Measurements from ENCODE around the gene MUS81. TPM values are rescaled to one million over a fixed set of nuclear protein-coding genes. Genes with fewer than 3 reads are reported as not detected.
A peak's percentile ranks its signal among the peaks of the same experiment; 100 is the strongest.

The MUS81 gene
- total and polyA plus RNA-seq, 2 of the 13 experiments (the other 11 are each of a cell fraction or from before 2014, with no cell fraction given) = 25.6 to 30.2 TPM

DNA sequence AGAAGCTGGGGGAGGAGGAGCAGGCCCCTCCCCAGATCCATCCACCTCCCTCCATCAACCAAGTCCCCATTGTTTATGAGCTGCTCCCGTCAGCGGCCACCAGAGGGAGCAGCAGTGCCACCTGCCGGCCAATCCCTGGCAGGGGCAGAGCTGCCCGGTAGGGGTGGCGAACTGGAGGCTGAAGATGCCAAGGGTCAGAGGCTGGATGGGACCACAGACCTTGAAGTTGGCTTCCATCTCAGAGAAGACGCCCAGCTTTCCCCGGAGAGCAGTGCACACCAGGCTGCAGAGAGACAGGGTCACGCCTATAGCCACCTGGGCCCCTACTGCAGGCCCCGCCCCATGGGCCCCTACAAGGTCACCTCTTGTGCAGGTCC, 24.5 kb downstream of the MUS81 start (continued):
- TF ChIP-seq JUND (CRISPR knock-in tag; IDR thresholded peaks at IDR 0.05) (no peak), AGO1 (IDR thresholded peaks at IDR 0.05; ENCODE audit: low read depth, low read length, poor library complexity, severe bottlenecking) (peak; percentile 29), FOXA3 (CRISPR knock-in tag; IDR thresholded peaks at IDR 0.05) (no peak), TBX2 (CRISPR knock-in tag; IDR thresholded peaks at IDR 0.05; ENCODE audit: borderline replicate concordance) (peak; percentile 28; the same call in 1 of the 2 replicates), ZNF441 (CRISPR knock-in tag; IDR thresholded peaks at IDR 0.05; ENCODE audit: borderline replicate concordance) (0 out of 2 replicates have a peak, but pooled peaks have one; percentile 32), HNRNPL (IDR thresholded peaks at IDR 0.05; ENCODE audit: low read depth, low read length) (peak; percentile 99), ZNF230 (CRISPR knock-in tag; IDR thresholded peaks at IDR 0.05) (no peak), FIP1L1 (IDR thresholded peaks at IDR 0.05; ENCODE audit: borderline replicate concordance, insufficient read depth, low read depth, low read length) (no peak), RBM22 (optimal IDR thresholded peaks at IDR 0.05; ENCODE audit: low read length) (no peak), ZNF256 (CRISPR knock-in tag; conservative IDR thresholded peaks at IDR 0.05) (no peak), ZNF451 (CRISPR knock-in tag; IDR thresholded peaks at IDR 0.05) (no peak)
- TF ChIP-seq, protein P1, sequence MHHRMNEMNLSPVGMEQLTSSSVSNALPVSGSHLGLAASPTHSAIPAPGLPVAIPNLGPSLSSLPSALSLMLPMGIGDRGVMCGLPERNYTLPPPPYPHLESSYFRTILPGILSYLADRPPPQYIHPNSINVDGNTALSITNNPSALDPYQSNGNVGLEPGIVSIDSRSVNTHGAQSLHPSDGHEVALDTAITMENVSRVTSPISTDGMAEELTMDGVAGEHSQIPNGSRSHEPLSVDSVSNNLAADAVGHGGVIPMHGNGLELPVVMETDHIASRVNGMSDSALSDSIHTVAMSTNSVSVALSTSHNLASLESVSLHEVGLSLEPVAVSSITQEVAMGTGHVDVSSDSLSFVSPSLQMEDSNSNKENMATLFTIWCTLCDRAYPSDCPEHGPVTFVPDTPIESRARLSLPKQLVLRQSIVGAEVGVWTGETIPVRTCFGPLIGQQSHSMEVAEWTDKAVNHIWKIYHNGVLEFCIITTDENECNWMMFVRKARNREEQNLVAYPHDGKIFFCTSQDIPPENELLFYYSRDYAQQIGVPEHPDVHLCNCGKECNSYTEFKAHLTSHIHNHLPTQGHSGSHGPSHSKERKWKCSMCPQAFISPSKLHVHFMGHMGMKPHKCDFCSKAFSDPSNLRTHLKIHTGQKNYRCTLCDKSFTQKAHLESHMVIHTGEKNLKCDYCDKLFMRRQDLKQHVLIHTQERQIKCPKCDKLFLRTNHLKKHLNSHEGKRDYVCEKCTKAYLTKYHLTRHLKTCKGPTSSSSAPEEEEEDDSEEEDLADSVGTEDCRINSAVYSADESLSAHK (CRISPR knock-in tag; IDR thresholded peaks at IDR 0.05; ENCODE audit: borderline replicate concordance) = no peak
- TF ChIP-seq, protein P2, sequence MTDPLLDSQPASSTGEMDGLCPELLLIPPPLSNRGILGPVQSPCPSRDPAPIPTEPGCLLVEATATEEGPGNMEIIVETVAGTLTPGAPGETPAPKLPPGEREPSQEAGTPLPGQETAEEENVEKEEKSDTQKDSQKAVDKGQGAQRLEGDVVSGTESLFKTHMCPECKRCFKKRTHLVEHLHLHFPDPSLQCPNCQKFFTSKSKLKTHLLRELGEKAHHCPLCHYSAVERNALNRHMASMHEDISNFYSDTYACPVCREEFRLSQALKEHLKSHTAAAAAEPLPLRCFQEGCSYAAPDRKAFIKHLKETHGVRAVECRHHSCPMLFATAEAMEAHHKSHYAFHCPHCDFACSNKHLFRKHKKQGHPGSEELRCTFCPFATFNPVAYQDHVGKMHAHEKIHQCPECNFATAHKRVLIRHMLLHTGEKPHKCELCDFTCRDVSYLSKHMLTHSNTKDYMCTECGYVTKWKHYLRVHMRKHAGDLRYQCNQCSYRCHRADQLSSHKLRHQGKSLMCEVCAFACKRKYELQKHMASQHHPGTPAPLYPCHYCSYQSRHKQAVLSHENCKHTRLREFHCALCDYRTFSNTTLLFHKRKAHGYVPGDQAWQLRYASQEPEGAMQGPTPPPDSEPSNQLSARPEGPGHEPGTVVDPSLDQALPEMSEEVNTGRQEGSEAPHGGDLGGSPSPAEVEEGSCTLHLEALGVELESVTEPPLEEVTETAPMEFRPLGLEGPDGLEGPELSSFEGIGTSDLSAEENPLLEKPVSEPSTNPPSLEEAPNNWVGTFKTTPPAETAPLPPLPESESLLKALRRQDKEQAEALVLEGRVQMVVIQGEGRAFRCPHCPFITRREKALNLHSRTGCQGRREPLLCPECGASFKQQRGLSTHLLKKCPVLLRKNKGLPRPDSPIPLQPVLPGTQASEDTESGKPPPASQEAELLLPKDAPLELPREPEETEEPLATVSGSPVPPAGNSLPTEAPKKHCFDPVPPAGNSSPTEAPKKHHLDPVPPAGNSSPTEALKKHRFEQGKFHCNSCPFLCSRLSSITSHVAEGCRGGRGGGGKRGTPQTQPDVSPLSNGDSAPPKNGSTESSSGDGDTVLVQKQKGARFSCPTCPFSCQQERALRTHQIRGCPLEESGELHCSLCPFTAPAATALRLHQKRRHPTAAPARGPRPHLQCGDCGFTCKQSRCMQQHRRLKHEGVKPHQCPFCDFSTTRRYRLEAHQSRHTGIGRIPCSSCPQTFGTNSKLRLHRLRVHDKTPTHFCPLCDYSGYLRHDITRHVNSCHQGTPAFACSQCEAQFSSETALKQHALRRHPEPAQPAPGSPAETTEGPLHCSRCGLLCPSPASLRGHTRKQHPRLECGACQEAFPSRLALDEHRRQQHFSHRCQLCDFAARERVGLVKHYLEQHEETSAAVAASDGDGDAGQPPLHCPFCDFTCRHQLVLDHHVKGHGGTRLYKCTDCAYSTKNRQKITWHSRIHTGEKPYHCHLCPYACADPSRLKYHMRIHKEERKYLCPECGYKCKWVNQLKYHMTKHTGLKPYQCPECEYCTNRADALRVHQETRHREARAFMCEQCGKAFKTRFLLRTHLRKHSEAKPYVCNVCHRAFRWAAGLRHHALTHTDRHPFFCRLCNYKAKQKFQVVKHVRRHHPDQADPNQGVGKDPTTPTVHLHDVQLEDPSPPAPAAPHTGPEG (CRISPR knock-in tag; IDR thresholded peaks at IDR 0.05) = no peak
- TF ChIP-seq, protein P3, sequence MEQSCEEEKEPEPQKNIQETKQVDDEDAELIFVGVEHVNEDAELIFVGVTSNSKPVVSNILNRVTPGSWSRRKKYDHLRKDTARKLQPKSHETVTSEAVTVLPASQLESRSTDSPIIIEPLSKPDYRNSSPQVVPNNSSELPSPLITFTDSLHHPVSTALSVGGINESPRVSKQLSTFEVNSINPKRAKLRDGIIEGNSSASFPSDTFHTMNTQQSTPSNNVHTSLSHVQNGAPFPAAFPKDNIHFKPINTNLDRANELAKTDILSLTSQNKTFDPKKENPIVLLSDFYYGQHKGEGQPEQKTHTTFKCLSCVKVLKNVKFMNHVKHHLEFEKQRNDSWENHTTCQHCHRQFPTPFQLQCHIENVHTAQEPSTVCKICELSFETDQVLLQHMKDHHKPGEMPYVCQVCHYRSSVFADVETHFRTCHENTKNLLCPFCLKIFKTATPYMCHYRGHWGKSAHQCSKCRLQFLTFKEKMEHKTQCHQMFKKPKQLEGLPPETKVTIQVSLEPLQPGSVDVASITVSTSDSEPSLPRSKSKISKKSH (CRISPR knock-in tag; IDR thresholded peaks at IDR 0.05; ENCODE audit: borderline replicate concordance) = no peak; the same call in 1 of the 2 replicates
- TF ChIP-seq, protein P4, sequence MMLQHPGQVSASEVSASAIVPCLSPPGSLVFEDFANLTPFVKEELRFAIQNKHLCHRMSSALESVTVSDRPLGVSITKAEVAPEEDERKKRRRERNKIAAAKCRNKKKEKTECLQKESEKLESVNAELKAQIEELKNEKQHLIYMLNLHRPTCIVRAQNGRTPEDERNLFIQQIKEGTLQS (CRISPR knock-in tag; IDR thresholded peaks at IDR 0.05) = no peak
- TF ChIP-seq, protein P5, sequence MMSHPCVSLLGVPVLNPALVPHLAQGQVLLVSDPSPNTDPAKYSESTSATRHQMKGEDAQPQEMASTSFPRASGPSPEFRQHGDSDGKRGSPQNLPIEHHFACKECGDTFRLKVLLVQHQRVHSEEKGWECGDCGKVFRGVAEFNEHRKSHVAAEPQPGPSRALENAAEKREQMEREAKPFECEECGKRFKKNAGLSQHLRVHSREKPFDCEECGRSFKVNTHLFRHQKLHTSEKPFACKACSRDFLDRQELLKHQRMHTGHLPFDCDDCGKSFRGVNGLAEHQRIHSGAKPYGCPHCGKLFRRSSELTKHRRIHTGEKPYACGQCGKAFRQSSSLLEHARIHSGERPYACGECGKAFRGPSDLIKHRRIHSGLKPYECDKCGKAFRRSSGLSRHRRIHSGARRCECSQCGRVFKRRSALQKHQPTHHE (CRISPR knock-in tag; IDR thresholded peaks at IDR 0.05; ENCODE audit: borderline replicate concordance) = no peak
- TF ChIP-seq, protein P6, sequence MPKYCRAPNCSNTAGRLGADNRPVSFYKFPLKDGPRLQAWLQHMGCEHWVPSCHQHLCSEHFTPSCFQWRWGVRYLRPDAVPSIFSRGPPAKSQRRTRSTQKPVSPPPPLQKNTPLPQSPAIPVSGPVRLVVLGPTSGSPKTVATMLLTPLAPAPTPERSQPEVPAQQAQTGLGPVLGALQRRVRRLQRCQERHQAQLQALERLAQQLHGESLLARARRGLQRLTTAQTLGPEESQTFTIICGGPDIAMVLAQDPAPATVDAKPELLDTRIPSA (CRISPR knock-in tag; IDR thresholded peaks at IDR 0.05; ENCODE audit: borderline replicate concordance) = no peak

Data from HepG2 (cell line).